HCT116 (cell line): ENCODE data around the gene NDUFS3.

Experiments used
- CEBPB ChIP-seq: IDR thresholded peaks from 2 replicates; pipeline ENCODE4 v1.6.1; 2012; ENCODE audit warnings: low read depth
- CTCF ChIP-seq, 3 experiments: fragments of 200-600 bp in 1 of 3; sonication (generic) in 1 of 3; IDR thresholded peaks in 2 of 3; conservative IDR thresholded peaks in 1 of 3; 2 replicates each; pipeline ENCODE4 v1.5.1; 2012 to 2017; ENCODE audit warnings: low read depth in 2 of 3, low read length in 2 of 3, antibody characterized with exemption in 1 of 3, borderline replicate concordance in 1 of 3, control low read depth in 1 of 3, mild to moderate bottlenecking in 1 of 3, mixed read lengths in 1 of 3, mixed run types in 1 of 3, moderate library complexity in 1 of 3; ENCODE audit not compliant: insufficient read depth in 1 of 3
- EGR1 ChIP-seq: IDR thresholded peaks from 2 replicates; pipeline ENCODE4 v1.6.1; 2012; ENCODE audit warnings: low read depth
- ELF1 ChIP-seq: IDR thresholded peaks from 2 replicates; pipeline ENCODE4 v1.6.1; 2012; ENCODE audit warnings: low read depth, borderline replicate concordance
- EZH2phosphoT487 ChIP-seq: fragments of 200-600 bp; IDR thresholded peaks from 2 replicates; pipeline ENCODE4 v1.6.1; 2018; ENCODE audit warnings: antibody characterized with exemption, borderline replicate concordance
- MAX ChIP-seq: IDR thresholded peaks from 2 replicates; pipeline ENCODE4 v1.6.1; 2012
- POLR2A ChIP-seq: IDR thresholded peaks from 2 replicates; pipeline ENCODE4 v1.7.0; 2011; ENCODE audit warnings: borderline replicate concordance; ENCODE audit not compliant: insufficient read depth, insufficient read length; ENCODE audit errors: extremely low read depth
- POLR2AphosphoS5 ChIP-seq: IDR thresholded peaks from 2 replicates; pipeline ENCODE4 v1.6.1; 2011; ENCODE audit warnings: mild to moderate bottlenecking, low read depth, low read length, moderate library complexity
- SIN3A ChIP-seq: IDR thresholded peaks from 2 replicates; pipeline ENCODE4 v1.6.1; 2012; ENCODE audit warnings: low read depth
- SP1 ChIP-seq: IDR thresholded peaks from 2 replicates; pipeline ENCODE4 v1.6.1; 2012; ENCODE audit warnings: low read depth
- YY1 ChIP-seq: IDR thresholded peaks from 2 replicates; pipeline ENCODE4 v1.6.1; 2011; ENCODE audit warnings: low read length, low read depth, moderate library complexity, mild to moderate bottlenecking; ENCODE audit not compliant: insufficient replicate concordance; ENCODE audit errors: extremely low read depth
- ZBTB33 ChIP-seq: IDR thresholded peaks from 2 replicates; pipeline ENCODE4 v1.6.1; 2011; ENCODE audit warnings: mild to moderate bottlenecking, low read length, moderate library complexity; ENCODE audit not compliant: insufficient replicate concordance; ENCODE audit errors: extremely low read depth
- ZNF274 ChIP-seq: fragments of 200-500 bp; sonication (Bioruptor generic); IDR thresholded peaks from 2 replicates; pipeline ENCODE4 v1.6.1; 2014; ENCODE audit warnings: mild to moderate bottlenecking, low read depth, low read length, inconsistent platforms

GRCh38 chr11:47571895-47572294 lies 7.0 kb upstream of the NDUFS3 start:
- no peak for TF ChIP-seq POLR2AphosphoS5
- TF ChIP-seq SP1, result no peak
- no peak for TF ChIP-seq CTCF (IDR thresholded peaks at IDR 0.05 in 2 of 3, conservative IDR thresholded peaks at IDR 0.05 in 1 of 3; ENCODE audit: borderline replicate concordance in 1 of 3, insufficient read depth in 1 of 3, low read depth in 2 of 3, low read length in 2 of 3)
- TF ChIP-seq EGR1, result no peak
- no peak for TF ChIP-seq MAX
- no peak for TF ChIP-seq POLR2A
- TF ChIP-seq CEBPB, result no peak
- TF ChIP-seq ZNF274, result no peak
- no peak for TF ChIP-seq ZBTB33
- no peak for TF ChIP-seq ELF1
- no peak for TF ChIP-seq SIN3A
- no peak for TF ChIP-seq EZH2phosphoT487
- no peak for TF ChIP-seq YY1
